ENCODE measurements around the gene IL3RA.
"Not testable (repeated sequence)": the region's sequence is repeated elsewhere in the genome, so short reads cannot be mapped to it uniquely, and the experiment has no call there.

Gene IL3RA

DNA sequence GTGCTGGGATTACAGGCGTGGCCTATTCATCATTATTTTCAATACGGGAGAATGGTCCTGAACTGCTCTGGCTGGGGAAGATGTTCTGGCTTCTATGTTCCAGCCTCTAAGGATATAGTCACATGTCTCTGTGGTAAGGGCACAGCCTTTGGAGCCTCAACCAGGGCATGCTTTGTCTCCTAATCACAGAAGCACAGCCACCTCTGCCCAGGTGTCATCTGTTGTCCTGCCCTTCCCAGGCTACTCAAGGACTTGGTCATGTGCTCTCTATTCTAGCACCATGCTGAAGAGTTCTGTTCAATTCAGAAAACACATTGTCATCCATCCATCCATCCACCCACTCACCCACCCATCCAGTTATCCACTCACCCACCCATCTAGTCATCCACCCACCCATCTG lies 86.6 kb downstream of the IL3RA start:
- no peak for DNase-seq (ENCODE audit: low spot score)

DNA sequence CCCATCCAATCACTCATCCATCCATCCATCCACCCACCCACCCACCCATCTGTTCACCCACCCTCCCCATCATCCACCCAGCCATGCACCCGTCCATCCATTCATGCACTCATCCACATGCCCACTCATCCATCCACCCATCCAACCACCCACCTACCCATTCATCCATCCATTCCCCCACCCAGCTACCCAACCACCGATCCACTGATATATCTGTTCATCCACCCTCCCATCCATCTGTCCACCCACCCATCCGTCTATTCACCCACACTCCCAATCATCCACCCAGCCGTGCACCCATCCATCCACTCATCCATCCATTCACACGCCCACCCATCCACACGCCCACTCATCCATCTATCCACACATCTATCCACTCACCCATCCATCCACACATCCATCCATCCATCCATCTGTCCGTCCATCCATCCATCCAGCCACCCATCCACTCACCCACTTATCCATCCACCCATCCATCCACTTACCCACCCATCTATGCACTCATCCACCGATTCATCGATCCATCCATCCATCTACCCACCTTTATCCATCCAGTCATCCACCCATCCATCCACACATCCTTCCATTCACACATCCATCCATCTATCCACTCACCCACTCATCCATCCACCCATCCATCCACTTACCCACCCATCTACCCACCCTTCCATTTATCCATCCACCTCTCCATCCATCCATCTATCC lies 87.7 kb downstream of the IL3RA start:
- DNase-seq (ENCODE audit: low spot score), result no peak

DNA sequence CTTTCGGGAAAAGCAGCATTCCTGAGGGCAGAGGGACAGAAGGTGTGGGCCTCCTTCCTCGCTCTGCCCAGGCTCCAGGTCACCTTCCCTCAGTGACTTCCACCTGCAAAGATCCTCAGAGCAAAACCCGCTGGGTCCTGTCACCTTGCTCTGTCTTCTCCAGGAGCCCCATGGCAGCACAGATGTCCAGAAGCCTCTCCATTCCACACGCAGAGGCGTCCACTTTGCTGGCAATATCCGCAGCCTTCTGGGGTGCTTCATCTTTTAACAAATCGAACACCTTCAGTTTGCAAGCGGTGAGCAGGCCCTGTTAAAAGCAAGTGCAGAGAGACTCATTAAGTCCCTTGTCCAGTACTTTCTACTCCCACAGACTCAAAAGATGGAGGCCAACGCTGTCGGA lies 88.8 kb downstream of the IL3RA start:
- DNase-seq (ENCODE audit: low spot score), result no peak

DNA sequence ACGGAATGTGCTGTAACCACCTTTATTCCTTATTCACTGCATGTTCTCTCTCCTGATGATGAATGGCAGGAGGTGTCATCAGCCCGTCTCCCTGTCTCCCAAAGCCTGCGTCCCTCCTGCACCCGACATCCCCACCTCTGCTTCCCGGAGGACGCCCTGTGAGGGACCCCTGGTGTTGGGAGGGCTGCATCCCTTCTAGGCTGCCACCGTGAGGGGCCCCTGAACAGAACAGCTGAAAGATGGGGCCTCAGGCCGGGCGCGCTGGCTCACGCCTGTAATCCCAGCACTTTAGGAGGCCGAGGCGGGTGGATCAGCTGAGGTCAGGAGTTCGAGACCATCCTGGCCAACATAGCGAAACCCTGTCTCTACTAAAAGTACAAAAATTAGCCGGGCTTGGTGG lies 89.7 kb downstream of the IL3RA start:
- not testable (repeated sequence) for DNase-seq (ENCODE audit: low spot score)

DNA sequence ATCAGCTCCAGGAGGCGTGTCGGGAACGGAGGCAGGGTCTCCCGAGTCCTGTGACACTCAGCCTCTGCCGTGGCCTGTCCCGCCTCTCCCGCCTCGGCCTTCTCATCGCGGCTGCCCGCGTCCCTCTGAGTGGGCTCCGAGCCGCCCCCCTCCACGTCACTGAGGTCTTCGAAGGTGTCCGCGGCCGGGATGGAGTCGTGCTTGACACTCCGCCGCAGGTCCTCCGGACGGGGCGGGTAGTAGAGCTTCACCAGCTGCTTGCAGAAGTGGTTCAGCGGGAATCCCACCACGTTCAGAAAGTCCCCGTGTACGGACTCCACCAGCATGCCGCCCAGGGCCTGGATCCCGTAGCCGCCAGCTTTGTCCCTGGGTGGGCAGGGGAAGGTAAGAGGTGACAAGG lies 91.2 kb downstream of the IL3RA start:
- DNase-seq (ENCODE audit: low spot score), result no peak

DNA sequence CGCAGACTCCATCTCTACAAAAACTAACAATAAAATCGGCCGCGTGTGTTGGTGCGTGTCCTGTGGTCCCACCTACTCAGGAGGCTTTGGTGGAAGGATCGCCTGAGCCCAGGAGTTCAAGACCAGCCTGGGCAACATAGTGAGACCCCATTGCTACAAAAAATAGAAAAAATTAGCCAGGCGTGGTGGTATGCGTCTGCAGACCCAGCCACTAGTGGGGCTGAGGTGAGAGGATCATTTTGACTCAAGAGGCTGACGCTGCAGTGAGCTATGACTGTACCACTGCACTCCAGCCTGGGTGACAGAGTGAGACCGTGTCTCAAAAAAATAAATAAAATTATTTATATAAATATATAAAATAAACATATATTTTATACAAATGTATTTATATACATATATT lies 93.9 kb downstream of the IL3RA start:
- no peak for DNase-seq (ENCODE audit: low spot score)

Data from GM03348 (cell line).